Stimulated activated effector memory CD8-positive, alpha-beta T cell treated with anti-CD3 and anti-CD28 coated beads, Interleukin-12 subunit alpha, Interleukin-12 subunit beta, amount 100 ng/mL, for 72 hours (primary cell): Measurements from ENCODE around the gene GPR150.

Experiments used
- ATAC-seq: fragments of 150-1000 bp; cut with Tn5 transposase; 2 replicates; pipeline ENCODE4 v1.10.0; 2021
- DNase-seq, 2 donors: peaks; one replicate each; pipeline ENCODE4 v3.0.0; 2021 to 2022; ENCODE audit warnings: low spot score in 2 of 2
- H3K27ac Mint-ChIP-seq: one replicate; pipeline ENCODE4 v1.8.0; 2022; ENCODE audit warnings: mild to moderate bottlenecking, mixed read lengths
- H3K36me3 Mint-ChIP-seq: one replicate; pipeline ENCODE4 v1.8.0; 2022; ENCODE audit warnings: mild to moderate bottlenecking, mixed read lengths
- H3K4me1 Mint-ChIP-seq: one replicate; pipeline ENCODE4 v1.8.0; 2022; ENCODE audit warnings: mixed read lengths
- H3K4me3 Mint-ChIP-seq: one replicate; pipeline ENCODE4 v1.8.0; 2022; ENCODE audit warnings: mild to moderate bottlenecking, mixed read lengths
- H3K9me3 Mint-ChIP-seq: one replicate; pipeline ENCODE4 v1.8.0; 2022; ENCODE audit warnings: mixed read lengths

GPR150 gene

GRCh38 chr5:95660060-95660459 lies 40.2 kb downstream of the GPR150 start:
- ATAC-seq, result no peak

GRCh38 chr5:95662946-95663345 lies 43.1 kb downstream of the GPR150 start:
- DNase-seq, result no peak
- no peak for ATAC-seq
- Mint-ChIP-seq H3K27ac (no peak overlapping the region), H3K36me3 (no peaks in the 10 kb centered on the region), H3K4me3 (no peak overlapping the region), H3K4me1 (no peaks in the 10 kb centered on the region), H3K9me3 (no peaks in the 10 kb centered on the region)

More at GRCh38 chr5:95660060-95660459, 40.2 kb downstream of the GPR150 start:
- H3K9me3 Mint-ChIP-seq, result no peaks in the 10 kb centered on the region
- no peaks in the 10 kb centered on the region for H3K4me1 Mint-ChIP-seq
- no peaks in the 10 kb centered on the region for H3K36me3 Mint-ChIP-seq
- DNase-seq, result no peak
- H3K4me3 Mint-ChIP-seq, result no peak overlapping the region
- no peak overlapping the region for H3K27ac Mint-ChIP-seq

GRCh38 chr5:95664204-95664786 lies 44.4 kb downstream of the GPR150 start:
- H3K4me3 Mint-ChIP-seq, result no peak overlapping the region
- ATAC-seq, result no peak

GRCh38 chr5:95667061-95667618 lies 47.3 kb downstream of the GPR150 start:
- ATAC-seq (no peak), DNase-seq (no peak)
- no peaks in the 10 kb centered on the region for H3K36me3 Mint-ChIP-seq
- no peak overlapping the region for H3K4me3 Mint-ChIP-seq
- no peak overlapping the region for H3K27ac Mint-ChIP-seq
- H3K4me1 Mint-ChIP-seq, result no peaks in the 10 kb centered on the region
- H3K9me3 Mint-ChIP-seq, result no peaks in the 10 kb centered on the region

More at GRCh38 chr5:95664204-95664786, 44.4 kb downstream of the GPR150 start:
- H3K4me1 Mint-ChIP-seq, result no peaks in the 10 kb centered on the region
- H3K27ac Mint-ChIP-seq, result no peak overlapping the region
- no peaks in the 10 kb centered on the region for H3K9me3 Mint-ChIP-seq
- no peak for DNase-seq
- H3K36me3 Mint-ChIP-seq, result no peaks in the 10 kb centered on the region

GRCh38 chr5:95667678-95668077 lies 47.8 kb downstream of the GPR150 start:
- ATAC-seq (no peak), DNase-seq (no peak)
- no peak overlapping the region for H3K4me3 Mint-ChIP-seq
- H3K4me1 Mint-ChIP-seq, result no peaks in the 10 kb centered on the region
- no peaks in the 10 kb centered on the region for H3K36me3 Mint-ChIP-seq
- H3K9me3 Mint-ChIP-seq, result no peaks in the 10 kb centered on the region
- no peak overlapping the region for H3K27ac Mint-ChIP-seq

- Mint-ChIP-seq H3K27ac (no peak overlapping the region), H3K4me3 (no peak overlapping the region), H3K4me1 (no peaks in the 10 kb centered on the region), H3K36me3 (no peaks in the 10 kb centered on the region), H3K9me3 (no peaks in the 10 kb centered on the region)
- ATAC-seq, result no peak
- no peak for DNase-seq
These were observed 48.3 kb downstream of the GPR150 start for GRCh38 chr5:95668216-95668615.

- H3K4me1 Mint-ChIP-seq, result no peaks in the 10 kb centered on the region
- H3K36me3 Mint-ChIP-seq, result no peaks in the 10 kb centered on the region
- ATAC-seq (no peak), DNase-seq (no peak)
- no peak overlapping the region for H3K27ac Mint-ChIP-seq
- H3K9me3 Mint-ChIP-seq, result no peaks in the 10 kb centered on the region
- H3K4me3 Mint-ChIP-seq, result no peak overlapping the region
These were observed 48.8 kb downstream of the GPR150 start for GRCh38 chr5:95668728-95669127.

GRCh38 chr5:95669540-95669939 lies 49.7 kb downstream of the GPR150 start:
- Mint-ChIP-seq H3K27ac (no peak overlapping the region), H3K36me3 (no peaks in the 10 kb centered on the region), H3K4me1 (no peaks in the 10 kb centered on the region), H3K9me3 (no peaks in the 10 kb centered on the region), H3K4me3 (no peak overlapping the region)
- ATAC-seq, result peak; percentile 63
- no peak for DNase-seq

GRCh38 chr5:95669985-95670384 lies 50.1 kb downstream of the GPR150 start:
- H3K9me3 Mint-ChIP-seq, result no peaks in the 10 kb centered on the region
- no peaks in the 10 kb centered on the region for H3K4me1 Mint-ChIP-seq
- ATAC-seq (no peak), DNase-seq (no peak)
- H3K4me3 Mint-ChIP-seq, result no peak overlapping the region
- no peaks in the 10 kb centered on the region for H3K36me3 Mint-ChIP-seq
- H3K27ac Mint-ChIP-seq, result no peak overlapping the region

GRCh38 chr5:95670568-95670967 lies 50.7 kb downstream of the GPR150 start:
- DNase-seq, result no peak
- Mint-ChIP-seq H3K27ac (no peak overlapping the region), H3K4me1 (no peaks in the 10 kb centered on the region), H3K4me3 (no peak overlapping the region), H3K9me3 (no peaks in the 10 kb centered on the region), H3K36me3 (no peaks in the 10 kb centered on the region)
- peak; percentile 16 for ATAC-seq
